A673 (cell line): Measurements from ENCODE around the gene TMEM179. TPM values are rescaled to one million over a fixed set of nuclear protein-coding genes. Genes with fewer than 3 reads are reported as not detected.

ENCODE experiments used
- BruUV-seq: library from RNA; stranded (reverse); fragments of 400-500 nt; replicated peaks from 2 replicates; lab custom pipeline; 2021; lab: Mats Ljungman, UMichigan
- CTCF ChIA-PET: fragments of 300-600 bp; sonication (Branson Sonifier 250); formaldehyde crosslinking; loops from one replicate; lab custom pipeline; 2022; ENCODE audit warnings: antibody characterized with exemption; lab: Charles Lee
- POLR2A ChIA-PET: fragments of 300-600 bp; sonication (Branson Sonifier 250); formaldehyde crosslinking; loops from one replicate; lab custom pipeline; 2022; ENCODE audit warnings: antibody characterized with exemption; ENCODE audit not compliant: low non-redundant PET; lab: Charles Lee
- DNase-seq: peaks from one replicate; pipeline ENCODE4 v3.0.0-alpha.2; 2015; ENCODE audit warnings: low spot score
- H3K27ac ChIP-seq: fragments of 200-600 bp; sonication (generic); 2 replicates; pipeline ENCODE4 v1.5.1; 2016; ENCODE audit warnings: mixed run types, low read depth, mild to moderate bottlenecking, mixed read lengths, antibody characterized with exemption, low read length; ENCODE audit not compliant: poor library complexity, severe bottlenecking
- H3K27me3 ChIP-seq: fragments of 200-600 bp; sonication (generic); replicated peaks from 2 replicates; pipeline ENCODE4 v1.6.1; 2017; ENCODE audit warnings: mixed run types, low read depth, mild to moderate bottlenecking, mixed read lengths, antibody characterized with exemption, low read length; ENCODE audit not compliant: insufficient read depth, poor library complexity
- H3K36me3 ChIP-seq: fragments of 200-600 bp; sonication (generic); 2 replicates; pipeline ENCODE4 v1.6.1; 2016; ENCODE audit warnings: mixed run types, mild to moderate bottlenecking, mixed read lengths, antibody characterized with exemption, low read length; ENCODE audit not compliant: insufficient read depth, poor library complexity, severe bottlenecking
- H3K4me1 ChIP-seq: fragments of 200-600 bp; sonication (generic); 2 replicates; pipeline ENCODE4 v1.6.1; 2017; ENCODE audit warnings: mixed run types, mild to moderate bottlenecking, mixed read lengths, antibody characterized with exemption, low read length; ENCODE audit not compliant: insufficient read depth, poor library complexity, severe bottlenecking
- H3K4me3 ChIP-seq: fragments of 200-600 bp; sonication (generic); 2 replicates; pipeline ENCODE4 v1.5.1; 2016; ENCODE audit warnings: low read depth, mixed run types, mild to moderate bottlenecking, mixed read lengths, low read length; ENCODE audit not compliant: poor library complexity, severe bottlenecking
- H3K9me3 ChIP-seq: fragments of 200-600 bp; sonication (generic); 2 replicates; pipeline ENCODE4 v1.6.1; 2016; ENCODE audit warnings: mixed run types, low read depth, mild to moderate bottlenecking, mixed read lengths, antibody characterized with exemption, low read length; ENCODE audit not compliant: poor library complexity, severe bottlenecking
- CTCF ChIP-seq: fragments of 300-800, 200-600 bp; sonication (generic); conservative IDR thresholded peaks from 2 replicates; pipeline ENCODE4 v1.5.1; 2017; ENCODE audit warnings: low read depth, mild to moderate bottlenecking, antibody characterized with exemption, low read length, moderate library complexity, mixed read lengths
- EZH2 ChIP-seq: fragments of 200-600 bp; sonication (generic); IDR thresholded peaks from 2 replicates; pipeline ENCODE4 v1.6.1; 2017; ENCODE audit warnings: borderline replicate concordance, low read depth, mild to moderate bottlenecking, mixed read lengths, antibody characterized with exemption, low read length; ENCODE audit not compliant: poor library complexity, severe bottlenecking
- intact Hi-C: fragments of 100-400 bp; cut with micrococcal nuclease; formaldehyde crosslinking; loops from one replicate; pipeline ENCODE4 v1.10.0; 2022; ENCODE audit not compliant: unreplicated experiment
- total RNA-seq: library from RNA; stranded (reverse); gene quantifications from 2 replicates; pipeline ENCODE4 v1.2.3, GENCODE V29; 2021

Gene TMEM179
- total RNA-seq, 1 experiment from 2014 or later = 0.58 TPM

- Histone ChIP-seq H3K4me3 (no peak overlapping the region), H3K4me1 (no peaks in the 10 kb centered on the region), H3K27me3 (no peaks in the 10 kb centered on the region), H3K27ac (no peak overlapping the region), H3K36me3 (no peaks in the 10 kb centered on the region), H3K9me3 (no peaks in the 10 kb centered on the region)
- intact Hi-C loops = loop anchor here (5.0 kb wide), 2 partner anchors 423 to 483 kb away; partner anchors contain the start of gene KIF26A
- ChIA-PET POLR2A (no interaction called here), CTCF (interaction anchor here (0.9 kb wide), 1 partner anchor 138 kb away, joined by 3 read pairs; no protein-coding TSS in a partner anchor)
- TF ChIP-seq EZH2 (no peak), CTCF (no peak)
- no TSS peak for BruUV-seq
- no peak for DNase-seq
Observed at GRCh38 chr14:104559804-104560585, 44.6 kb downstream of the TMEM179 start.

GRCh38 chr14:104559028-104559803, 45.4 kb downstream of the TMEM179 start:
- CTCF ChIA-PET = no interaction called here
- Histone ChIP-seq H3K27me3 (no peaks in the 10 kb centered on the region), H3K4me3 (no peak overlapping the region), H3K36me3 (no peaks in the 10 kb centered on the region), H3K27ac (no peak overlapping the region), H3K9me3 (no peaks in the 10 kb centered on the region), H3K4me1 (no peaks in the 10 kb centered on the region)
- no peak for TF ChIP-seq CTCF
- BruUV-seq = no TSS peak
- DNase-seq = no peak
- intact Hi-C loops = no loop called here
- POLR2A ChIA-PET = no interaction called here

GRCh38 chr14:104558231-104559027, 46.1 kb downstream of the TMEM179 start:
- CTCF ChIA-PET = no interaction called here
- POLR2A ChIA-PET = no interaction called here
- H3K4me3 ChIP-seq = no peak overlapping the region
- intact Hi-C loops = no loop called here
- no peaks in the 10 kb centered on the region for H3K9me3 ChIP-seq
- DNase-seq = no peak
- H3K27ac ChIP-seq = no peak overlapping the region
- no peaks in the 10 kb centered on the region for H3K4me1 ChIP-seq
- TF ChIP-seq CTCF (no peak), EZH2 (no peak)
- H3K36me3 ChIP-seq = no peaks in the 10 kb centered on the region
- no peaks in the 10 kb centered on the region for H3K27me3 ChIP-seq
- no TSS peak for BruUV-seq
